ENCODE measurements around the gene RPGR.
A peak's percentile ranks its signal among the peaks of the same experiment; 100 is the strongest.

The RPGR gene

DNA sequence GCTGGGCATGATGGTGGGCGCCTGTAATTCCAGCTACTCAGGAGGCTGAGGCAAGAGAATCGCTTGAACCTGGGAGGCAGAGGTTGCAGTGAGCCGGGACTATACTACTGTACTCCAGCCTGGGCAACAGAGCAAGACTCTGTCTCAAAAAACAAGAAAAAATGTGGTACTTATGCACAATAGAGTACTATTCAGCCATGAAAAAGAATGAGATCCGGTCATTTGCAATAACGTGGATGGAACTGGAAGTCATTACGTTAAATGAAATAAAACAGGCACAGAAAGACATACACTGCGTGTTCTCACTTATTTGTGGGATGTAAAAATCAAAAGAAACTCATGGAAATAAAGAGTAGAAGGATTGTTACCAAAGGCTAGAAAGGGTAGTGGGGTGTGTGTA is 12.1 kb downstream of the RPGR start:
- no peak overlapping the region for H3K4me3 ChIP-seq (ENCODE audit: low read length, poor library complexity, severe bottlenecking)
- H3K36me3 ChIP-seq (ENCODE audit: insufficient read depth, low read length) = peaks cover 41% of the 10 kb centered on the region
- H3K9ac ChIP-seq (ENCODE audit: low read depth, low read length, poor library complexity, severe bottlenecking) = no peak overlapping the region
- no peaks in the 10 kb centered on the region for H3K9me3 ChIP-seq (ENCODE audit: insufficient read depth, low read depth, low read length)
- peaks cover 17% of the 10 kb centered on the region; the same call in 1 of the 2 replicates for H3F3A ChIP-seq (ENCODE audit: low read depth)
- no peaks in the 10 kb centered on the region for H4K20me1 ChIP-seq (ENCODE audit: insufficient read depth, low read length, poor library complexity, severe bottlenecking)
- peaks cover 62% of the 10 kb centered on the region for H3K79me2 ChIP-seq (ENCODE audit: insufficient read depth, low read length)
- no peak overlapping the region for H2AFZ ChIP-seq (ENCODE audit: low read length)
- no peak for TF ChIP-seq EZH2phosphoT487 (IDR thresholded peaks at IDR 0.05; ENCODE audit: borderline replicate concordance)
- TF ChIP-seq, protein P1, sequence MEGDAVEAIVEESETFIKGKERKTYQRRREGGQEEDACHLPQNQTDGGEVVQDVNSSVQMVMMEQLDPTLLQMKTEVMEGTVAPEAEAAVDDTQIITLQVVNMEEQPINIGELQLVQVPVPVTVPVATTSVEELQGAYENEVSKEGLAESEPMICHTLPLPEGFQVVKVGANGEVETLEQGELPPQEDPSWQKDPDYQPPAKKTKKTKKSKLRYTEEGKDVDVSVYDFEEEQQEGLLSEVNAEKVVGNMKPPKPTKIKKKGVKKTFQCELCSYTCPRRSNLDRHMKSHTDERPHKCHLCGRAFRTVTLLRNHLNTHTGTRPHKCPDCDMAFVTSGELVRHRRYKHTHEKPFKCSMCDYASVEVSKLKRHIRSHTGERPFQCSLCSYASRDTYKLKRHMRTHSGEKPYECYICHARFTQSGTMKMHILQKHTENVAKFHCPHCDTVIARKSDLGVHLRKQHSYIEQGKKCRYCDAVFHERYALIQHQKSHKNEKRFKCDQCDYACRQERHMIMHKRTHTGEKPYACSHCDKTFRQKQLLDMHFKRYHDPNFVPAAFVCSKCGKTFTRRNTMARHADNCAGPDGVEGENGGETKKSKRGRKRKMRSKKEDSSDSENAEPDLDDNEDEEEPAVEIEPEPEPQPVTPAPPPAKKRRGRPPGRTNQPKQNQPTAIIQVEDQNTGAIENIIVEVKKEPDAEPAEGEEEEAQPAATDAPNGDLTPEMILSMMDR (conservative IDR thresholded peaks at IDR 0.05; ENCODE audit: low read length) = no peak
- H3K27me3 ChIP-seq (ENCODE audit: insufficient read depth, low read length, poor library complexity, severe bottlenecking) = no peaks in the 10 kb centered on the region
- H3K9me2 ChIP-seq (replicated peaks; ENCODE audit: low read depth, low read length) = no peaks in the 10 kb centered on the region
- peaks cover 47% of the 10 kb centered on the region for H3K4me1 ChIP-seq (ENCODE audit: insufficient read depth, low read length, poor library complexity, severe bottlenecking)
- peak overlapping the region; percentile 5 for H3K4me2 ChIP-seq (ENCODE audit: low read depth, low read length, poor library complexity, severe bottlenecking)

DNA sequence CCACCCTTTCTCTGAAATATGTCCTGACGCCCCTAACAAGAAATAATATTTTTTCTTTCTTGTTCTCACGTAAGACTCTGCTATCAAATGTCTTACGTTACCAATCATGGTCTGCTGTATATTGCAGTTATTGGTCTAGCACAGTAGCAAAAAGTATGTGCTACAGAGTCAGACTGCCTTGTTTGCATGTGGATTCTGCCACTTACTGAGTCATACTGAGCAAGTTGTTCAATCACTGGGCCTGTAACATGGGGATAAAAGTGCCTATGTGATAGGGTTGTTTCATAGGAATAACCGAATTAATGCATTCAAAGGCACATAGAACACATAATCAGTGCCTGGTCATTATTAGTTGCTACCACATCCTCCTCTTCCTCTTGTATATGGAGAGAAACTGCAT is 14.1 kb downstream of the RPGR start:
- Histone ChIP-seq H3K4me1 (ENCODE audit: insufficient read depth, low read length, poor library complexity, severe bottlenecking) (peaks cover 37% of the 10 kb centered on the region), H4K20me1 (ENCODE audit: insufficient read depth, low read length, poor library complexity, severe bottlenecking) (peaks cover 2% of the 10 kb centered on the region), H3K4me3 (ENCODE audit: low read length, poor library complexity, severe bottlenecking) (no peak overlapping the region), H3K27me3 (ENCODE audit: insufficient read depth, low read length, poor library complexity, severe bottlenecking) (no peaks in the 10 kb centered on the region), H3F3A (ENCODE audit: low read depth) (peaks cover 6% of the 10 kb centered on the region; the same call in 1 of the 2 replicates), H3K4me2 (ENCODE audit: low read depth, low read length, poor library complexity, severe bottlenecking) (peak overlapping the region; percentile 20), H3K36me3 (ENCODE audit: insufficient read depth, low read length) (peaks cover 38% of the 10 kb centered on the region), H3K9me2 (replicated peaks; ENCODE audit: low read depth, low read length) (no peaks in the 10 kb centered on the region), H3K9me3 (ENCODE audit: insufficient read depth, low read depth, low read length) (no peaks in the 10 kb centered on the region), H3K79me2 (ENCODE audit: insufficient read depth, low read length) (peaks cover 54% of the 10 kb centered on the region), H2AFZ (ENCODE audit: low read length) (no peak overlapping the region), H3K9ac (ENCODE audit: low read depth, low read length, poor library complexity, severe bottlenecking) (no peak overlapping the region)
- TF ChIP-seq, protein P1 (conservative IDR thresholded peaks at IDR 0.05; ENCODE audit: low read length) = no peak

DNA sequence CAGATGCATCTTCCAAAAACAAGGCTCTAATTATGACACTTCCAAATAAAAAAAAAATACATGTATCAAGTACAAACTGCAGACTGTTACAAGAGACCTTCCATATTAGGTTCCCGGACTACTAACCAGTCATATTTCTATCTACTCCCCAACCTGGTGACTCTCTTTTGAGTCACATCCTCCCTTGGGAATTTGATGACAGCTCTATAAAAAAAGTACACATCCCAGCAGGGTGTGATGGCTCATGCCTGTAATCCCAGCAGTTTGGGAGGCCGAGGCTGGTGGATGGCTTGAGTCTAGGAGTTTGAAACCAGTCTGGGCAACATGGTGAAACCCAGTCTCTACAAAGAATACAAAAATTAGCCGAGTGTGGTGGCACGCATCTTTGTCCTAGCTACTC is 14.9 kb downstream of the RPGR start:
- no peak overlapping the region for H3K9ac ChIP-seq (ENCODE audit: low read depth, low read length, poor library complexity, severe bottlenecking)
- no peak for TF ChIP-seq EZH2phosphoT487 (IDR thresholded peaks at IDR 0.05; ENCODE audit: borderline replicate concordance)
- TF ChIP-seq, protein P1 (conservative IDR thresholded peaks at IDR 0.05; ENCODE audit: low read length) = no peak

More for the DNA sequence above, 14.9 kb downstream of the RPGR start:
- Histone ChIP-seq H3K4me3 (ENCODE audit: low read length, poor library complexity, severe bottlenecking) (no peak overlapping the region), H3K36me3 (ENCODE audit: insufficient read depth, low read length) (peaks cover 41% of the 10 kb centered on the region), H3K4me1 (ENCODE audit: insufficient read depth, low read length, poor library complexity, severe bottlenecking) (peaks cover 37% of the 10 kb centered on the region), H4K20me1 (ENCODE audit: insufficient read depth, low read length, poor library complexity, severe bottlenecking) (peaks cover 2% of the 10 kb centered on the region), H3K9me2 (replicated peaks; ENCODE audit: low read depth, low read length) (no peaks in the 10 kb centered on the region), H2AFZ (ENCODE audit: low read length) (no peak overlapping the region), H3F3A (ENCODE audit: low read depth) (peaks cover 2% of the 10 kb centered on the region; the same call in 1 of the 2 replicates), H3K9me3 (ENCODE audit: insufficient read depth, low read depth, low read length) (no peaks in the 10 kb centered on the region), H3K4me2 (ENCODE audit: low read depth, low read length, poor library complexity, severe bottlenecking) (peak overlapping the region; percentile 20), H3K27me3 (ENCODE audit: insufficient read depth, low read length, poor library complexity, severe bottlenecking) (no peaks in the 10 kb centered on the region), H3K79me2 (ENCODE audit: insufficient read depth, low read length) (peaks cover 50% of the 10 kb centered on the region)
